ENCODE data around the gene TYK2.
"Not testable (repeated sequence)": the region's sequence is repeated elsewhere in the genome, so short reads cannot be mapped to it uniquely, and the experiment has no call there.

Gene TYK2

GRCh38 chr19:10339977-10340376, 40.4 kb downstream of the TYK2 start:
- H3K9ac ChIP-seq (ENCODE audit: low read length): no peak overlapping the region
- H3K9me3 ChIP-seq (ENCODE audit: control insufficient read depth, low read depth, low read length): no peaks in the 10 kb centered on the region
- no peak overlapping the region for H3K4me3 ChIP-seq (ENCODE audit: low read length)
- H3K36me3 ChIP-seq (ENCODE audit: control insufficient read depth, low read depth, low read length): no peaks in the 10 kb centered on the region
- no peaks in the 10 kb centered on the region for H3K27me3 ChIP-seq (ENCODE audit: control insufficient read depth, insufficient read depth, low read length)
- no peak overlapping the region for H3K27ac ChIP-seq (ENCODE audit: low read length)
- peaks cover 7% of the 10 kb centered on the region for H3K4me1 ChIP-seq (ENCODE audit: control insufficient read depth, low read depth, low read length)

DNA sequence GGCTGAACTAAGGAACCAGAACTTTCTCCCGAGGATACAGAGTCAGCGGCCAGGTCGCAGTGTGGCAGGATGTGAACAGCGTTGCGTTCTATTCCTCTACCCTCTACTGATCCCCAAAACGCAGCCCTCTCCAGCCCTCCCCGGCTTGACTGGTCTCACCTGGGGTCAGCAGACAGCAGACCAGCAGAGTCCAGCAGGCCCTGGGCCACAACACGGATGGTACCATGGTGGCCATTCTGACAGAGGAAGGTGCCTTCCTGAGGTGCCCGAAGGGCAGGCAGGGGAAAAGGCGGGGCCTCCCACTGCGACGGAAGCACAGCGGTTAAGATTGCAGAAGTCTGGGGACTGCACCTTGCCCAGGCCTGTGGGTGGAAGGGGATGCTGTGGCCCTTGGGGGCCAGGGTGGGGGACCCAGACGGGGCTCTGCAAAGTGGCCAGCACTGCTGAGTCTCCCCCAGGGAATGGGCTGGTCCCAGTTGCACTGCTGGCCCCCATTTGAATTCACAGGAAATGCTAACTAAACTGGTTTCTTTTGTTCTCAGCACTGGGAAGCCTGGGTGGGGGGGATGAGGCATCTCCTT, 40.9 kb downstream of the TYK2 start, which contains the start of gene ICAM3:
Gene ICAM3, minus strand, starts transcription at position 245 of the 581 bp plus-strand sequence. Its CDS starts 10 bp downstream, at position 235.
- H3K4me3 ChIP-seq (ENCODE audit: low read length): no peak within 1 kb of the TSS
- peaks cover 3% of the 10 kb centered on the region for H3K27me3 ChIP-seq (ENCODE audit: control insufficient read depth, insufficient read depth, low read length)
- peaks cover 7% of the 10 kb centered on the region for H3K4me1 ChIP-seq (ENCODE audit: control insufficient read depth, low read depth, low read length)
- no peak within 1 kb of the TSS for H3K27ac ChIP-seq (ENCODE audit: low read length)
- H3K36me3 ChIP-seq (ENCODE audit: control insufficient read depth, low read depth, low read length): no peaks in the 10 kb centered on the region
- no peak within 1 kb of the TSS for H3K9ac ChIP-seq (ENCODE audit: low read length)
- no peaks in the 10 kb centered on the region for H3K9me3 ChIP-seq (ENCODE audit: control insufficient read depth, low read depth, low read length)

DNA sequence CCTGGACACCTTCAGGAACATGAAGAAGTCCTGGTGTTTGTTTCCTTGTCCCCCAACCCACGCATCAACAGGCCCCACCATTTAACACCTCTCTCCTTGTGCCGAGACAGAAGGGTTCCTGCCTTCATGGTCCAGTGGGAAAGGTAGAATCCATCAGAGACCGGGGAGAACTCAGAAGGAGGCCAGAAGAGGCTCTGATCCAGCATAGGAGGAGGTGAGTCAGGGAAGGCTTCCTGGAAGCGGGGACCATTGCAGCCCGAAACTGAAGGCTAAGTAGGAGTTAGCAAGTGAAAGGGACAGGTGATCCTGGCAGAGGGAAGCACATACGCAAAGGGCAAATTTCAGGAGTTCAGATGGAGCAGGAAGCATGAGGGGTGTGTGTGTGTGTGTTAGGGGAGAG, 41.4 kb downstream of the TYK2 start:
- Histone ChIP-seq H3K36me3 (ENCODE audit: control insufficient read depth, low read depth, low read length) (no peaks in the 10 kb centered on the region), H3K27me3 (ENCODE audit: control insufficient read depth, insufficient read depth, low read length) (peaks cover 8% of the 10 kb centered on the region), H3K4me3 (ENCODE audit: low read length) (no peak overlapping the region), H3K9me3 (ENCODE audit: control insufficient read depth, low read depth, low read length) (no peaks in the 10 kb centered on the region), H3K9ac (ENCODE audit: low read length) (no peak overlapping the region), H3K27ac (ENCODE audit: low read length) (no peak overlapping the region), H3K4me1 (ENCODE audit: control insufficient read depth, low read depth, low read length) (peaks cover 12% of the 10 kb centered on the region)

DNA sequence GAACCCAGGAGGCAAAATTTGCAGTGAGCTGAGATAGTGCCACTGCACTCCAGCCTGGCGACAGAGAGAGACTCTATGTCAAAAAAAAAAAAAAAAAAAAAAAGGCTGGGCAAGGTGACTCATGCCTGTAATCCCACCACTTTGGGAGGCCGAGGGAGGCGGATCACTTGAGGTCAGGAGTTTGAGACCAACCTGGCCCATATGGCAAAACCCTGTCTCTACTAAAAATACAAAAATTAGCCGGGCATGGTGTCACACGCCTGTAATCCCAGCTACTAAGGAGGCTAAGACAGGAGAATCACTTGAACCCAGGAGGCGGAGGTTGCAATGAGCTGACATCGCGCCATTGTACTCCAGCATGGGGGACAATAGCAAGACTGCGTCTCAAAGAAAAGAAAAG, 43.6 kb downstream of the TYK2 start:
- H3K4me3 ChIP-seq (ENCODE audit: low read length); H3K9me3 ChIP-seq (ENCODE audit: control insufficient read depth, low read depth, low read length); H3K9ac ChIP-seq (ENCODE audit: low read length); H3K27me3 ChIP-seq (ENCODE audit: control insufficient read depth, insufficient read depth, low read length); H3K27ac ChIP-seq (ENCODE audit: low read length); H3K36me3 ChIP-seq (ENCODE audit: control insufficient read depth, low read depth, low read length): not testable (repeated sequence)
- H3K4me1 ChIP-seq (ENCODE audit: control insufficient read depth, low read depth, low read length): peaks cover 20% of the 10 kb centered on the region

- H3K9me3 ChIP-seq (ENCODE audit: control insufficient read depth, low read depth, low read length): no peaks in the 10 kb centered on the region
- H3K27ac ChIP-seq (ENCODE audit: low read length): no peak overlapping the region
- H3K4me1 ChIP-seq (ENCODE audit: control insufficient read depth, low read depth, low read length): peaks cover 20% of the 10 kb centered on the region
- peaks cover 9% of the 10 kb centered on the region for H3K27me3 ChIP-seq (ENCODE audit: control insufficient read depth, insufficient read depth, low read length)
- no peak overlapping the region for H3K9ac ChIP-seq (ENCODE audit: low read length)
- H3K4me3 ChIP-seq (ENCODE audit: low read length): peak overlapping the region; percentile 92
- H3K36me3 ChIP-seq (ENCODE audit: control insufficient read depth, low read depth, low read length): peaks cover 2% of the 10 kb centered on the region
These were observed 44.9 kb downstream of the TYK2 start for GRCh38 chr19:10335352-10335985.

DNA sequence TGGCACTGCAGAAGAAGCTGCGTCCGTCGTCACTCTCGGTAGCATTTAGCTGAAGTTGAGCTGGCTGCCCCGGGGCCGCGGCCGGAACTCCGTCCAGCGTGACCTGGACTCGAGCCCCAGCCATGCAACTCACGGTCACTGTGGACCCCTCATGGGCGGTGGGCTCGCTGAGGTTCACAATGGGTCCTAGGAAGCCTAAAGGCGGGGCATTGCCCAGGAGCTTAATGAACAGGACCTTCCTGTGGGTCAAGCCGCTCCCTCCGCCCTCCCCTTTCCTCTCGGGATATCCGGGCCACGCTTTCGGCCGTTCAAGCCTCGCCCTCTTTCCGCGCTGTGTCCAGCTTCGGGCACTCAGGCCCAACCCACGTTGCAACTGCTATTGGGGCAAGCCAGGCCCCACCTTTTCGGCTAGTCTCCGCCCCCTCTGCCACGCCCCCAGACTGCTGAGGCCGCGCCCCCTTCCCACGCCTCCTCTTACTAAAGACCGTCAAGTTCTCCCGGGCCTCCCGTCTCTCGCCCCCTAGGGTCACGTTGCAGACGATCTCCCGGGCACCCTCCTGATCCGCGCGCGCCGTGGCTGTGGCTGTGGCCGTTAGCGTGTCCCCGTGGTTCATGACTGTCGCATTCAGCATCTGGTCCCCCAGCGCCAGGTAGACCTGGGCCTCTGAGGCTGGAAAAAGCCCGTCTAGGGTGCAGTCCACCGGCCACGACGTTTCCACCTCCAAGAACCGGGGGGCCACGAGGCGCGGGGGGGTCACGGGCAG, 45.6 kb downstream of the TYK2 start:
- H3K27ac ChIP-seq (ENCODE audit: low read length): no peak overlapping the region
- peak overlapping the region; percentile 12 for H3K9ac ChIP-seq (ENCODE audit: low read length)

DNA sequence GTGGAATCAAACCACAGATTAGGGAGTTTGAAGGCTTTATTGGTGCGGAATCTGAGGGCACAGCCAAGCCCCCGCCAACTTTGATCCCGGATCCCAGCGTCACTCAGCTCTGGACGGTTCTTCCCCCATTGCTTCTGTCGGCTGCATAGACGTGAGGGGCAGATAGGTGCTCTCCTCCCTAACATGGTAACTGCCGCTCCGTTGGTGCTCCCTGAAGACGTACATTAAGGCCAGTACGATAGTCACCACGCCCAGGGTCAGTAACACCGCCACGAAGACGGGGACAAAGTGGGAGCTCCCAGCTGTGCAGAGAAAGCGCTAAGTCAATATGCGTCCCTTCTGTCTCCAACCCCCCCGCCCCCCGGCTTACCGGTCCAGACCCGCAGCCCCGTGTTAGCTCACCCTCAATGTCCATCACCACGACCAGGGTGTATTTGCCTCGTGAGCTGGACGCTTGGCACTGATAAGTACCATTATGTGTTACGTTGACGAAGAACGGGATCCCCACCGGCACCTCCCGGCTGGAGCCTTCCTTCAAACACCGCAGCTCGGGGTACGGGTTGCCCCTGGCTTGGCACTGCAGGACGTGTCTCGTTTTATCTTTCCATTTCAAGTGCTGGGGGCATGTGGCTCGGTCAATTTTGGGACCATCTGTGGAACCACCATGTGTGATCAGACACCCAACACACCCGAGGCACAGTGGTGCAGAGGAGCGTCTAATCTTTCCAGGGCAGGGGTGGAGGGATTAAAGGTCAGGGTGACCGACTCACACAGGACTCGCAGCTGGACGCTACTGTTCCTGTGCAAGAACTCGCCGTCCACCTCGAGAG, 46.4 kb downstream of the TYK2 start:
- no peaks in the 10 kb centered on the region for H3K9me3 ChIP-seq (ENCODE audit: control insufficient read depth, low read depth, low read length)
- H3K4me1 ChIP-seq (ENCODE audit: control insufficient read depth, low read depth, low read length): peaks cover 13% of the 10 kb centered on the region
- H3K27me3 ChIP-seq (ENCODE audit: control insufficient read depth, insufficient read depth, low read length): peaks cover 9% of the 10 kb centered on the region
- H3K9ac ChIP-seq (ENCODE audit: low read length): peak overlapping the region; percentile 90
- no peak overlapping the region for H3K27ac ChIP-seq (ENCODE audit: low read length)
- H3K36me3 ChIP-seq (ENCODE audit: control insufficient read depth, low read depth, low read length): peaks cover 16% of the 10 kb centered on the region
- peak overlapping the region; percentile 92 for H3K4me3 ChIP-seq (ENCODE audit: low read length)

More for the DNA sequence above, 45.6 kb downstream of the TYK2 start:
- Histone ChIP-seq H3K9me3 (ENCODE audit: control insufficient read depth, low read depth, low read length) (no peaks in the 10 kb centered on the region), H3K27me3 (ENCODE audit: control insufficient read depth, insufficient read depth, low read length) (peaks cover 9% of the 10 kb centered on the region), H3K36me3 (ENCODE audit: control insufficient read depth, low read depth, low read length) (peaks cover 8% of the 10 kb centered on the region), H3K4me1 (ENCODE audit: control insufficient read depth, low read depth, low read length) (peaks cover 20% of the 10 kb centered on the region), H3K4me3 (ENCODE audit: low read length) (peak overlapping the region; percentile 92)

DNA sequence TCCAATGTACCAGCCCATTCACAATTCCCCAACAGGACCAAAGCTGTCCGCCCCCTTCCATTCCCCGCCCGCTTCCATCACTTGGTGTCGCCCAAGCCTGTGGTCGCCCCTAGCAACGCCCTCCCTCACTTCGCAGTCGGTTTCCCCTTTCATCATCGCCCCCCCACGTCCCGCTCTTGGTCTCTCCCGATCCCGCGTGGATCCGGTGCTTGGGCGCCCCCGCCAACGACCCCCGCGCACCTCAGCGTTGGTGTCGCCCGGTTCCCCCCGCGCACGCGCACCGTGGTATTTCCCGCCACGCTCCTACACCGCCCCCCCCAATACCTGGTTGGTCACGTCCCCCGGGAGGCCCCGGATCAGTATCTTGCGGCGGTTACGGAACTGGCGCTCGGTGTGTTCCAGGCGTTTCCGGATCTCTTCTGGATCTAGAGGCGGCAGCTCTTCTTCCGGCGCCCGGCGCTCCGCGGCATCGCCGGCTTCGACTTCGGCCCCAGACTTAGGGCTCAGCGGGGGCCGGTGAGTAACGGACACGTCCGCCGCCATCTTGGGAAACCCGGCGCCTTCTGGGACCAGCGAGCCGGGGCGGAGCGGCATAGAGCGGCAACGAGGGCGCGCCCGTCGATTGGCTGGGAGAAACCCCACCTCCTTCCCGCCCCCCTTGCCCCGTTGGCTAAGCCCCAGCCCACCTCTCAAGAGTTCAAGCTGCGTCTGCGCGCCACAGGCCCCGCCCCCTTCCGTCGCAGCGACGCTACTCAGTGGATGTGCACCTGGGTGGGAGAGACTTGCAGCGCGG, 47.2 kb downstream of the TYK2 start, which contains the start of gene RAVER1:
Gene RAVER1, minus strand, starts transcription at position 565 of the 793 bp plus-strand sequence. Its CDS starts 22 bp downstream, at position 543.
- H3K36me3 ChIP-seq (ENCODE audit: control insufficient read depth, low read depth, low read length): peaks cover 23% of the 10 kb centered on the region
- H3K27me3 ChIP-seq (ENCODE audit: control insufficient read depth, insufficient read depth, low read length): peaks cover 9% of the 10 kb centered on the region
- peaks cover 13% of the 10 kb centered on the region for H3K4me1 ChIP-seq (ENCODE audit: control insufficient read depth, low read depth, low read length)

DNA sequence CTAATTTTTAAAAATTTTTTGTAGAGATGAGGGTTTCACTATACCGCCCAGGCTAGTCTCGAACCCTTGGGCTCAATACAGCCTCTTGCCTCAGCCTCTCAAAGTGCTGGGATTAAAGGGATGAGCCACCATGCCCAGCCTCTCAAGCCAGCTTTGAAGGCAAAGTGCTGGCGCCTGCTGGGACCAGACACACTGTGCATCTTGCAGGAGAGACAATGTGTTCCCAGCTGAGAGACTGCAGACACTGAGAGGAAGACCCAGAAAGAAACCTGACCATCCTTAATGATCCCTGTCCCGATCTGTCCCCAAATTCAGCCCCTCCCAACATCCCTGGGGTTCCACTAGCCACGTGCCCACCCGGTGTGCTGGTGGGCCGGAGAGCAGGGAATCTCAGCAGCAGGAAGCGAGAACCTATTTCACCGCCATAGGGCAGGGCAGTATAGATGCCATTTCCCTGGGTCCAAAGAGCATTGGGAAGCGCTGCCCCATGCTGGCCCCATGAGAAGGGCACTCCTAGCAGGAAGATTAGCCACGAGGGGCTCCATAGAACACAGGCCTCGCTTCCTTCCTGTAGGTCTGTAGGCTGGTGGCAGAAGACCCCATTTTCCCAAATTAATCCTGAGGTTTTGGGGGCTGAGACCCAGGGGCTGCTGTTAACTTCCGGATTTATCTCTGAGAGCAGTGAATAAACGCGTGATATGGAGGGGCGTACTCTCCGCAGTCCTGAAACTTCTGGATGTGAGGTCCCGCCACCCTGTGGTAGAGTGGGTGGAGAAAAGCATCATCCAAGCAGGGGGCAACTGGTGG, 48.0 kb downstream of the TYK2 start:
- Histone ChIP-seq H3K27ac (ENCODE audit: low read length) (peak overlapping the region; percentile 84), H3K4me1 (ENCODE audit: control insufficient read depth, low read depth, low read length) (peaks cover 13% of the 10 kb centered on the region), H3K36me3 (ENCODE audit: control insufficient read depth, low read depth, low read length) (peaks cover 31% of the 10 kb centered on the region), H3K4me3 (ENCODE audit: low read length) (peak overlapping the region; percentile 92), H3K9me3 (ENCODE audit: control insufficient read depth, low read depth, low read length) (no peaks in the 10 kb centered on the region), H3K27me3 (ENCODE audit: control insufficient read depth, insufficient read depth, low read length) (peaks cover 9% of the 10 kb centered on the region), H3K9ac (ENCODE audit: low read length) (peak overlapping the region; percentile 90)

More for the DNA sequence above, 47.2 kb downstream of the TYK2 start, which contains the start of gene RAVER1:
- Histone ChIP-seq H3K4me3 (ENCODE audit: low read length) (peak within 1 kb of the TSS; percentile 92), H3K27ac (ENCODE audit: low read length) (peak within 1 kb of the TSS; percentile 84), H3K9ac (ENCODE audit: low read length) (peak within 1 kb of the TSS; percentile 90), H3K9me3 (ENCODE audit: control insufficient read depth, low read depth, low read length) (no peaks in the 10 kb centered on the region)

DNA sequence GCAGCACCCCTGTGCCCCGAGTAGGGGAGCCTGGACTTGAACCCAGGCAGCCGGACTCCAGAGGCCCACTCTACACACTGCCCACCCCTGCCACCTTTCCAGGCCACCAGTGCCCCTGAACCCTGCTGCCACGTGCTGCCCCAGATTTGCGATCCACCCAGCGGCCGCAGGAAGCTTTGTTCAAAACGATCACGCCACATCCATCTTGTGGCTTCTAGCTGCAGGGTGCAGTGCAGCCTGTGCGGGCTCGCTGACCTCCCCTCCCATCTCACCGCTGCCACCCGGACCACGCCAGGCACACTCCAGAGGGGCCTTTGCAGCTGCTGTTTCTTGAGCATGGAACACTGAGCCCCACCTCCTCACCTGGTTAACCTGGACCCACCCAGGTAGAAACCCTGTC, 50.8 kb downstream of the TYK2 start:
- H3K27ac ChIP-seq (ENCODE audit: low read length): no peak overlapping the region
- peaks cover 54% of the 10 kb centered on the region for H3K36me3 ChIP-seq (ENCODE audit: control insufficient read depth, low read depth, low read length)
- H3K4me1 ChIP-seq (ENCODE audit: control insufficient read depth, low read depth, low read length): peaks cover 13% of the 10 kb centered on the region
- peaks cover 7% of the 10 kb centered on the region for H3K27me3 ChIP-seq (ENCODE audit: control insufficient read depth, insufficient read depth, low read length)
- H3K4me3 ChIP-seq (ENCODE audit: low read length): no peak overlapping the region
- H3K9ac ChIP-seq (ENCODE audit: low read length): no peak overlapping the region
- H3K9me3 ChIP-seq (ENCODE audit: control insufficient read depth, low read depth, low read length): no peaks in the 10 kb centered on the region
